Stimulated activated naive CD8-positive, alpha-beta T cell treated with anti-CD3 and anti-CD28 coated beads, Interleukin-15, Interleukin-2, amounts not matched to agents 100 ng/mL and 50 ng/mL, for 24 hours (primary cell): Measurements from ENCODE around the gene PEF1.

Experiments
- H3K27ac Mint-ChIP-seq: one replicate; pipeline ENCODE4 v1.8.0; 2021; ENCODE audit warnings: mild to moderate bottlenecking, mixed read lengths
- H3K27me3 Mint-ChIP-seq: one replicate; pipeline ENCODE4 v1.8.0; 2021; ENCODE audit warnings: mixed read lengths
- H3K36me3 Mint-ChIP-seq: one replicate; pipeline ENCODE4 v1.8.0; 2021; ENCODE audit warnings: low read depth, mixed read lengths
- H3K4me1 Mint-ChIP-seq: one replicate; pipeline ENCODE4 v1.8.0; 2021; ENCODE audit warnings: low read depth, mixed read lengths
- H3K4me3 Mint-ChIP-seq: one replicate; pipeline ENCODE4 v1.8.0; 2021; ENCODE audit warnings: mild to moderate bottlenecking, mixed read lengths
- H3K9me3 Mint-ChIP-seq: one replicate; pipeline ENCODE4 v1.8.0; 2021; ENCODE audit warnings: mixed read lengths

The PEF1 gene

DNA sequence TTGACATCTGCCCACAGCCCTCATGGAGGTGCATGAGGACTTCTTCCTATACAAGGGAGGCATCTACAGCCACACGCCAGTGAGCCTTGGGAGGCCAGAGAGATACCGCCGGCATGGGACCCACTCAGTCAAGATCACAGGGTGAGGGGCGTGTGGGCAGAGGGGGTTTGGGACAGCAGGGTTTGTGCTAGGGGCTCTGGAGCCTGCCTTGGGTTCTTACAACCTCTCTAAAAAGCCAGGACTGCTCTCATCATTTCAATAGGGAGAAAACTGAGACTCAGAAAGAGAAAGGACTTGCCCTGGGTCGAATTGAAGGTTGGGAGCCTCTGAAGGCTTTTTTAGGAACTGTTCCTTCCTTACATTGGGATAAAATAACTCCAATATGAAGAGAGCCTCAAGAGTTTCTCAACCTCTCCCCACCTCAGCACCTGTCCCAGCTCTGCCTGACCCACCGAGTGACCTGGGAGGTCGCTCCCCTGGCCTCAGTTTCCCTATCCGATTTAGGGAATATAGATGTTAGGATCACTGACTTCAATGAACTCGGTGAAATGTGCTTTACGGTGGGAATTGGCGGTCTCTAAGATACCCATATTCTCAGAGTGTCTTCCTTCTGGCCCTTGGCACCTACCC lies 58.8 kb downstream of the PEF1 start:
- Mint-ChIP-seq H3K27ac (no peak overlapping the region), H3K4me3 (no peak overlapping the region), H3K9me3 (no peaks in the 10 kb centered on the region), H3K4me1 (no peaks in the 10 kb centered on the region), H3K27me3 (peaks cover 14% of the 10 kb centered on the region), H3K36me3 (no peaks in the 10 kb centered on the region)

DNA sequence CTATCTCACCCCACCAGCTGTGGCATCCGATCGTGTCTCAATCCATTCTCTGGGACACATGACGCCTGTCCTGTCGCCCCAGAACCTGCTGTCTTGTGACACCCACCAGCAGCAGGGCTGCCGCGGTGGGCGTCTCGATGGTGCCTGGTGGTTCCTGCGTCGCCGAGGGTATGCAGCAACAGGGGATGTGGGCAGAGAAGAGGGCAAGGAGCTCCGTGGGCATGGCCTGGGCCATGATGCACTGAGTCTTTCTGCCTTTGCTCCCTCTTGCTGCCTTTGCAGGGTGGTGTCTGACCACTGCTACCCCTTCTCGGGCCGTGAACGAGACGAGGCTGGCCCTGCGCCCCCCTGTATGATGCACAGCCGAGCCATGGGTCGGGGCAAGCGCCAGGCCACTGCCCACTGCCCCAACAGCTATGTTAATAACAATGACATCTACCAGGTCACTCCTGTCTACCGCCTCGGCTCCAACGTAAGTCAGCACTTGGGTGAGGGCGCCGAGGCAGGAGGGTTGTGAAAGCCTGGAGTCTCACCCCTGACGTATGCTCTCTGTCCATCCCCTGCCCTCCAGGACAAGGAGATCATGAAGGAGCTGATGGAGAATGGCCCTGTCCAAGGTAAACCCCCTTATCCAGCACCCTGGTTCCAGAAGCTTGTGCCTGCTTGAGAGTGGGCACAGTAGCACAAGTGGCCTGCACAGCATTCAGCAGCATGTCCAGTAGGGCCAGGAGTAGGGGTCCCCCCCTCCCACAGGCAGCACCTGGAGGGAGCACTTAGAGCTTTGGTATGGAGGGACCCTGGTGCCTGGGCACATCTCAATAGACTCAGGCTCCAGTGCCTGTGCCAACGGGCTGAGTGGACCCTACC lies 59.6 kb downstream of the PEF1 start:
- no peak overlapping the region for H3K4me3 Mint-ChIP-seq
- no peak overlapping the region for H3K27ac Mint-ChIP-seq
- peaks cover 14% of the 10 kb centered on the region for H3K27me3 Mint-ChIP-seq
- H3K4me1 Mint-ChIP-seq, result no peaks in the 10 kb centered on the region
- H3K36me3 Mint-ChIP-seq, result no peaks in the 10 kb centered on the region
- no peaks in the 10 kb centered on the region for H3K9me3 Mint-ChIP-seq

GRCh38 chr1:31583995-31584868 lies 60.4 kb downstream of the PEF1 start:
- Mint-ChIP-seq H3K36me3 (no peaks in the 10 kb centered on the region), H3K9me3 (no peaks in the 10 kb centered on the region), H3K4me1 (no peaks in the 10 kb centered on the region)

GRCh38 chr1:31583082-31583994 lies 61.3 kb downstream of the PEF1 start:
- Mint-ChIP-seq H3K4me1 (no peaks in the 10 kb centered on the region), H3K27ac (no peak overlapping the region), H3K9me3 (no peaks in the 10 kb centered on the region)

More at GRCh38 chr1:31583995-31584868, 60.4 kb downstream of the PEF1 start:
- Mint-ChIP-seq H3K4me3 (no peak overlapping the region), H3K27me3 (peaks cover 11% of the 10 kb centered on the region), H3K27ac (no peak overlapping the region)

DNA sequence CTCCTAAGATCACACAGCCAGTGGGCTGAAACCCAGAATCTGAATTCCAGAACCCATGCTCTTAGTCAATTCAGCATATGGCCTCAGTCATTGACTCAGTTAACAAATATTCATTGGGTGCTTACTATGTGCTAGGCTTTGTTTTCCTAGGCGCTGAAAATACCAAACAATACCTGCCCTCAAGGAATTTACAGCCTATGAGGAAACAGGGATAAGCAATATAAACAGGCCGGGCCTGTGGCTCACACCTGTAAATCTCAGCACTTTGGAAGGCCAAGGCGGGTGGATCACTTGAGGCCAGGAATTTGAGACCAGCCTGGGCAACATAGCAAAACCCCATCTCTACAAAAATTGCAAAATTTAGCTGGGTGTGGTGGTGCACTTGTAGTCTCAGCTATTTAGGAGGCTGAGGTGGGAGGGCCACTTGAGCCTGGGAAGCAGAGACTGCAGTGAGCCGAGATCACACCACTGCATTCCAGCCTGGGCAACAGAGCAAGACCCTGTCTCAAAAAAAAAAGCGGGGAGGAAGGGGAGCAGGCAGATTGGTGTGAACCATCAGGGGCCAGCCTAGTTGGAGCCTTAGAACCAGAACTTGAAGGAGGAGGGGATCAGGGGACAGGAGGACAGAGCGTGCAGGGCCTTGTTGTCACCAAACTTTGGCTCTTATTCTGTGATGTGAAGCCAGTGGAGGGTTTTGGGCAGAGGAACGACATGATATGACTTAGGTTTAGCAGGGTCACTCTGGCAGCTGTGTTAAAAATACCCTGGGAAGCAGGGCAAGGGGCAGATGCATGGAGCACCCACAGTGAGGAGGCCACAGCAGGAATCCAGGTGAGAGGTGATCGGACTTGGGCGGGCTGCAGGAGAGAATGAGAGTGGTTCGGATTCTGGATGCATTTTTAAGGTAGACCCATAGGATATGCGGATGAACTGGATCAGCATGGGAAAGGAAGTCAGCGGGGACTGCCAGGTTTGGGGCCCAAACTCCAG lies 62.6 kb downstream of the PEF1 start:
- Mint-ChIP-seq H3K27ac (no peak overlapping the region), H3K36me3 (no peaks in the 10 kb centered on the region), H3K4me3 (no peak overlapping the region), H3K27me3 (peaks cover 3% of the 10 kb centered on the region), H3K9me3 (no peaks in the 10 kb centered on the region), H3K4me1 (no peaks in the 10 kb centered on the region)

More at GRCh38 chr1:31583082-31583994, 61.3 kb downstream of the PEF1 start:
- no peaks in the 10 kb centered on the region for H3K36me3 Mint-ChIP-seq
- no peak overlapping the region for H3K4me3 Mint-ChIP-seq
- H3K27me3 Mint-ChIP-seq, result peaks cover 8% of the 10 kb centered on the region

- H3K4me3 Mint-ChIP-seq, result no peak overlapping the region
- no peak overlapping the region for H3K27ac Mint-ChIP-seq
- H3K4me1 Mint-ChIP-seq, result no peaks in the 10 kb centered on the region
- no peaks in the 10 kb centered on the region for H3K9me3 Mint-ChIP-seq
- peaks cover 5% of the 10 kb centered on the region for H3K27me3 Mint-ChIP-seq
- H3K36me3 Mint-ChIP-seq, result no peaks in the 10 kb centered on the region
Measured at GRCh38 chr1:31580891-31581603, 63.6 kb downstream of the PEF1 start.

- Mint-ChIP-seq H3K4me3 (no peak overlapping the region), H3K9me3 (no peaks in the 10 kb centered on the region), H3K27me3 (peaks cover 7% of the 10 kb centered on the region), H3K4me1 (no peaks in the 10 kb centered on the region), H3K36me3 (no peaks in the 10 kb centered on the region), H3K27ac (no peak overlapping the region)
Measured at GRCh38 chr1:31580513-31580870, 64.2 kb downstream of the PEF1 start.
